Left ventricle myocardium inferior (tissue), 1 donor: ENCODE data around the gene KCP. TPM values are rescaled to one million over a fixed set of nuclear protein-coding genes. Genes with fewer than 3 reads are reported as not detected.
A peak's percentile ranks its signal among the peaks of the same experiment; 100 is the strongest.

ENCODE experiments used
- DNase-seq: peaks from one replicate; pipeline ENCODE4 v3.0.0-alpha.2; 2020
- H3K27ac ChIP-seq: fragments of 200-600 bp; replicated peaks from 2 replicates; pipeline ENCODE4 v1.8.0; 2021
- H3K27me3 ChIP-seq: fragments of 200-600 bp; 2 replicates; pipeline ENCODE4 v1.8.0; 2021; ENCODE audit warnings: low read depth
- H3K36me3 ChIP-seq: fragments of 200-600 bp; 2 replicates; pipeline ENCODE4 v1.8.0; 2021
- H3K4me1 ChIP-seq: fragments of 200-600 bp; 2 replicates; pipeline ENCODE4 v1.8.0; 2021
- H3K4me3 ChIP-seq: fragments of 200-600 bp; 2 replicates; pipeline ENCODE4 v1.8.0; 2021; ENCODE audit warnings: mild to moderate bottlenecking, moderate library complexity
- H3K9me3 ChIP-seq: fragments of 200-600 bp; replicated peaks from 2 replicates; pipeline ENCODE4 v1.8.0; 2021
- CTCF ChIP-seq: fragments of 200-600 bp; IDR thresholded peaks from 2 replicates; pipeline ENCODE4 v1.8.0; 2021; ENCODE audit warnings: antibody characterized with exemption, mild to moderate bottlenecking, borderline replicate concordance
- intact Hi-C: fragments of 100-400 bp; cut with micrococcal nuclease; formaldehyde crosslinking; loops from one replicate; pipeline ENCODE4 v1.11.0; 2022
- total RNA-seq: library from RNA; stranded (reverse); fragmentation: NEBNext Ultra II Directional; extraction: Animal tissue kit (Norgen Biotek cat#: 25700); gene quantifications from one replicate; pipeline ENCODE4 v1.2.1, GENCODE V29; 2021
- donor health status: DM: no; HTN: yes; CAD: no; lungs with severe emphysema.

KCP gene
- total RNA-seq, 1 donor from 2014 or later, result 0.19 TPM

- no peak for DNase-seq
- H3K9me3 ChIP-seq, result no peaks in the 10 kb centered on the region
- intact Hi-C loops, result no loop called here
- peaks cover 5% of the 10 kb centered on the region for H3K27me3 ChIP-seq
- no peaks in the 10 kb centered on the region for H3K4me1 ChIP-seq
- H3K36me3 ChIP-seq, result peaks cover 52% of the 10 kb centered on the region
- H3K27ac ChIP-seq, result no peak overlapping the region
- no peak overlapping the region for H3K4me3 ChIP-seq
- TF ChIP-seq CTCF, result no peak
These were observed 40.8 kb upstream of the KCP start for GRCh38 chr7:128951296-128951695.

GRCh38 chr7:128948976-128949760, 38.7 kb upstream of the KCP start:
- no peak for DNase-seq
- no peaks in the 10 kb centered on the region for H3K4me1 ChIP-seq
- no peak for TF ChIP-seq CTCF
- H3K27ac ChIP-seq, result no peak overlapping the region
- peaks cover 30% of the 10 kb centered on the region for H3K36me3 ChIP-seq
- H3K4me3 ChIP-seq, result no peak overlapping the region
- intact Hi-C loops, result no loop called here
- H3K27me3 ChIP-seq, result peaks cover 15% of the 10 kb centered on the region
- no peaks in the 10 kb centered on the region for H3K9me3 ChIP-seq

- intact Hi-C loops, result no loop called here
- Histone ChIP-seq H3K4me3 (no peak overlapping the region), H3K27ac (no peak overlapping the region), H3K4me1 (no peaks in the 10 kb centered on the region), H3K27me3 (peaks cover 18% of the 10 kb centered on the region), H3K36me3 (peaks cover 23% of the 10 kb centered on the region), H3K9me3 (no peaks in the 10 kb centered on the region)
- no peak for TF ChIP-seq CTCF
- DNase-seq, result no peak
These were observed 37.9 kb upstream of the KCP start for GRCh38 chr7:128948312-128948973.

- TF ChIP-seq CTCF, result no peak
- Histone ChIP-seq H3K4me3 (no peak overlapping the region), H3K36me3 (peaks cover 17% of the 10 kb centered on the region), H3K27ac (no peak overlapping the region), H3K9me3 (no peaks in the 10 kb centered on the region), H3K4me1 (no peaks in the 10 kb centered on the region), H3K27me3 (peaks cover 24% of the 10 kb centered on the region)
- DNase-seq, result no peak
- intact Hi-C loops, result no loop called here
These were observed 37.3 kb upstream of the KCP start for GRCh38 chr7:128947854-128948253.

- peaks cover 29% of the 10 kb centered on the region for H3K27me3 ChIP-seq
- H3K36me3 ChIP-seq, result peaks cover 10% of the 10 kb centered on the region
- no peak overlapping the region for H3K4me3 ChIP-seq
- intact Hi-C loops, result no loop called here
- peak; percentile 13 for TF ChIP-seq CTCF
- H3K27ac ChIP-seq, result no peak overlapping the region
- H3K4me1 ChIP-seq, result no peaks in the 10 kb centered on the region
- no peak for DNase-seq
- H3K9me3 ChIP-seq, result no peaks in the 10 kb centered on the region
These were observed 36.7 kb upstream of the KCP start for GRCh38 chr7:128946936-128947830.
